SK-N-SH (cell line): ENCODE data around the gene ARHGEF1. TPM values are rescaled to one million over a fixed set of nuclear protein-coding genes. Genes with fewer than 3 reads are reported as not detected.

ENCODE experiments used
- CTCF ChIA-PET: fragments of 300-600, 350-600 bp; formaldehyde crosslinking; extraction: SDS; loops from one replicate; lab custom pipeline; 2021; lab: Yijun Ruan, JAX
- POLR2A ChIA-PET: fragments of 350-600 bp; sonication (Branson Sonifier 250); formaldehyde crosslinking; extraction: SDS; loops from one replicate; lab custom pipeline; 2020; ENCODE audit warnings: antibody characterized with exemption, inconsistent platforms; lab: Yijun Ruan, JAX
- DNase-seq: peaks from one replicate; pipeline ENCODE4 v3.0.0; 2012
- H2AFZ ChIP-seq: fragments of 200-600 bp; sonication (generic); 2 replicates; pipeline ENCODE4 v1.8.1; 2016; ENCODE audit warnings: antibody characterized with exemption, mild to moderate bottlenecking, low read depth
- H3F3A ChIP-seq: fragments of 200-600 bp; sonication (generic); replicated peaks from 2 replicates; pipeline ENCODE3; 2016; ENCODE audit warnings: antibody characterized with exemption, mild to moderate bottlenecking; ENCODE audit not compliant: insufficient read depth
- H3K27ac ChIP-seq, 2 experiments: fragments of 200-500 bp in 1 of 2; fragments of 200-600 bp in 1 of 2; sonication (Bioruptor generic) in 1 of 2; sonication (generic), shearing (Covaris generic) in 1 of 2; 2 replicates each; pipeline versions ENCODE4 v1.5.1 to v1.6.1; 2014 to 2016; ENCODE audit warnings: low read depth in 2 of 2, inconsistent platforms in 1 of 2, low read length in 1 of 2, mild to moderate bottlenecking in 1 of 2, mixed read lengths in 1 of 2
- H3K27me3 ChIP-seq: fragments of 200-600 bp; sonication (generic), shearing (Covaris generic); 2 replicates; pipeline ENCODE4 v1.6.1; 2016; ENCODE audit warnings: mixed run types; ENCODE audit not compliant: insufficient read depth
- H3K36me3 ChIP-seq, 2 experiments: fragments of 200-500 bp in 1 of 2; fragments of 200-600 bp in 1 of 2; sonication (Bioruptor generic) in 1 of 2; sonication (generic) in 1 of 2; replicated peaks in 1 of 2; 2 replicates each; pipeline versions ENCODE3 to v1.5.1; 2014 to 2016; ENCODE audit warnings: low read length in 1 of 2, mild to moderate bottlenecking in 1 of 2; ENCODE audit not compliant: insufficient read depth in 2 of 2, control insufficient read depth in 1 of 2
- H3K4me1 ChIP-seq, 2 experiments: fragments of 200-500 bp in 1 of 2; fragments of 200-600 bp in 1 of 2; sonication (Bioruptor generic) in 1 of 2; sonication (generic), shearing (Covaris generic) in 1 of 2; 2 replicates each; pipeline versions ENCODE4 v1.5.1 to v1.6.1; 2014 to 2016; ENCODE audit warnings: low read depth in 1 of 2, low read length in 1 of 2, mixed run types in 1 of 2; ENCODE audit not compliant: insufficient read depth in 2 of 2, control insufficient read depth in 1 of 2
- H3K4me2 ChIP-seq: fragments of 200-600 bp; sonication (generic), shearing (Covaris generic); 2 replicates; pipeline ENCODE4 v1.6.1; 2017; ENCODE audit warnings: mixed run types
- H3K4me3 ChIP-seq, 2 experiments: fragments of 200-500 bp in 1 of 2; fragments of 200-600 bp in 1 of 2; sonication (Bioruptor generic) in 1 of 2; sonication (generic), shearing (Covaris generic) in 1 of 2; 2 replicates each; pipeline versions ENCODE4 v1.5.1 to v1.8.1; 2014 to 2016; ENCODE audit warnings: low read depth in 2 of 2, inconsistent platforms in 1 of 2, low read length in 1 of 2, mild to moderate bottlenecking in 1 of 2, mixed read lengths in 1 of 2, moderate library complexity in 1 of 2
- H3K79me2 ChIP-seq: fragments of 200-600 bp; sonication (generic); 2 replicates; pipeline ENCODE4 v1.8.1; 2017; ENCODE audit warnings: mild to moderate bottlenecking; ENCODE audit not compliant: insufficient read depth
- H3K9ac ChIP-seq: fragments of 200-600 bp; sonication (generic); 2 replicates; pipeline ENCODE4 v1.6.1; 2017; ENCODE audit warnings: mixed run types
- H3K9me2 ChIP-seq: fragments of 200-600 bp; sonication (generic); 2 replicates; pipeline ENCODE4 v1.6.1; 2017; ENCODE audit warnings: mixed run types
- H3K9me3 ChIP-seq: fragments of 200-600 bp; sonication (generic); 2 replicates; pipeline ENCODE4 v1.6.1; 2017; ENCODE audit warnings: mixed run types, mild to moderate bottlenecking, moderate library complexity
- H4K20me1 ChIP-seq: fragments of 200-600 bp; sonication (generic); 2 replicates; pipeline ENCODE4 v1.6.1; 2017; ENCODE audit warnings: mild to moderate bottlenecking, mixed run types; ENCODE audit not compliant: insufficient read depth
- FOXM1 ChIP-seq: IDR thresholded peaks from 2 replicates; pipeline ENCODE4 v1.4.0; 2012; ENCODE audit warnings: low read depth, mild to moderate bottlenecking
- MEF2A ChIP-seq: IDR thresholded peaks from 2 replicates; pipeline ENCODE4 v1.4.0; 2012; ENCODE audit warnings: low read depth, borderline replicate concordance
- NRF1 ChIP-seq: IDR thresholded peaks from 2 replicates; pipeline ENCODE4 v1.6.1; 2012; ENCODE audit warnings: low read depth, mild to moderate bottlenecking, low read length
- RAD21 ChIP-seq: IDR thresholded peaks from 2 replicates; pipeline ENCODE4 v1.6.1; 2012; ENCODE audit warnings: mild to moderate bottlenecking, low read length
- RCOR1 ChIP-seq: fragments of 150-350 bp; IDR thresholded peaks from 2 replicates; pipeline ENCODE4 v1.6.1; 2017; ENCODE audit warnings: antibody characterized with exemption, low read length
- TCF12 ChIP-seq: IDR thresholded peaks from 2 replicates; pipeline ENCODE4 v1.4.0; 2012
- WGBS: methylation state at CpG from one replicate; pipeline ENCODE4 v1.1.6; 2017; ENCODE audit warnings: low lambda C conversion rate; 5-methylcytosine and 5-hydroxymethylcytosine counted together
- polyA plus RNA-seq, 3 experiments: library from polyadenylated mRNA; depleted of rRNA; stranded (reverse); fragments of >200 nt; gene quantifications; 2 replicates each; pipeline ENCODE4 v1.2.3, GENCODE V29; 2012
- TF ChIP-seq, protein P1 (sequence below): IDR thresholded peaks from 2 replicates; pipeline ENCODE4; 2012
- TF ChIP-seq, protein P2 (sequence below): IDR thresholded peaks from 2 replicates; pipeline ENCODE4 v1.4.0; 2012; ENCODE audit warnings: low read depth, borderline replicate concordance
- TF ChIP-seq, protein P3 (sequence below): fragments of 200-600 bp; sonication (generic); IDR thresholded peaks from 2 replicates; pipeline ENCODE4 v1.6.1; 2017; ENCODE audit warnings: antibody characterized with exemption, mild to moderate bottlenecking, moderate library complexity
- TF ChIP-seq, protein P4 (sequence below): IDR thresholded peaks from 2 replicates; pipeline ENCODE4 v1.4.0; 2012; ENCODE audit warnings: low read depth, borderline replicate concordance

The ARHGEF1 gene
- polyA plus RNA-seq, 1 of the 3 experiments (the other 2 are of a cell fraction): 102 TPM

DNA sequence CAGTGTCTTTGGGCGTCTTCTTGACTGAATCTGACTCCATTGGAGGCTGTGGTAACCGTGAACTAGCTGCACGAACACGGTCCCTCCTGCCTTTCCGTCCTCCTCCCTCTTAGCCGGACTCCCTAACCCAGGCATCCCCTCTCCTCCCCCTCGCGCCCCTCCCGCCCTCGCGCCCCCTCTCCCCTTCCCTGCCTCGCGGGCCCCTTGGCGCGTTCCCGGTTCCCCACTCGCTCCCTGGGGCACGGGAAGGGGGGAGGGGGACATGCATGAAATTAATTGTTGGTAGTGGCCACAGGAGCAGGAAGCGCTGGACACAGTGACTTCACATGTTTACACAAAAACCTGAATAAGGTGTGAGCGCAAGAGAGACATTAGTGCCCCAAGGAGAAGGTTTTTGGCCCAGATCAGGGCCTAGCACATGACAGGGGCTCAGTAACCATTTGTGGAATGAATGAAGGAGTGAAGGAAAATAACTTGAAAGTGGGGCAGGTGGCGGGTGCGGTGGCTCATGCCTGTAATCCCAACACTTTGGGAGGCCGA, 37.9 kb upstream of the ARHGEF1 start:
- H3K36me3 ChIP-seq: no peaks in the 10 kb centered on the region
- ChIA-PET POLR2A (no interaction called here), CTCF (interaction anchor here (2.0 kb wide), 1 partner anchor 10 kb away, joined by 10 read pairs; no protein-coding TSS in a partner anchor)
- no peak overlapping the region for H2AFZ ChIP-seq
- H3K27me3 ChIP-seq: peaks cover 22% of the 10 kb centered on the region
- no peaks in the 10 kb centered on the region for H3F3A ChIP-seq
- no peak overlapping the region for H3K4me2 ChIP-seq
- no peak overlapping the region for H3K9ac ChIP-seq
- H3K9me3 ChIP-seq: no peaks in the 10 kb centered on the region
- no peaks in the 10 kb centered on the region for H3K79me2 ChIP-seq
- no peak overlapping the region for H3K27ac ChIP-seq
- no peaks in the 10 kb centered on the region for H4K20me1 ChIP-seq
- WGBS: 71% methylated on average over 22 of the region's 23 CpGs
- no peaks in the 10 kb centered on the region for H3K9me2 ChIP-seq
- H3K4me1 ChIP-seq: no peaks in the 10 kb centered on the region
- TF ChIP-seq, protein P1, sequence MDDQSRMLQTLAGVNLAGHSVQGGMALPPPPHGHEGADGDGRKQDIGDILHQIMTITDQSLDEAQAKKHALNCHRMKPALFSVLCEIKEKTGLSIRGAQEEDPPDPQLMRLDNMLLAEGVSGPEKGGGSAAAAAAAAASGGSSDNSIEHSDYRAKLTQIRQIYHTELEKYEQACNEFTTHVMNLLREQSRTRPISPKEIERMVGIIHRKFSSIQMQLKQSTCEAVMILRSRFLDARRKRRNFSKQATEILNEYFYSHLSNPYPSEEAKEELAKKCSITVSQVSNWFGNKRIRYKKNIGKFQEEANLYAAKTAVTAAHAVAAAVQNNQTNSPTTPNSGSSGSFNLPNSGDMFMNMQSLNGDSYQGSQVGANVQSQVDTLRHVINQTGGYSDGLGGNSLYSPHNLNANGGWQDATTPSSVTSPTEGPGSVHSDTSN: no peak
- no peak for TF ChIP-seq MEF2A
- TF ChIP-seq FOXM1: no peak
- no peak for TF ChIP-seq RAD21
- no peak for TF ChIP-seq NRF1
- TF ChIP-seq, protein P2, sequence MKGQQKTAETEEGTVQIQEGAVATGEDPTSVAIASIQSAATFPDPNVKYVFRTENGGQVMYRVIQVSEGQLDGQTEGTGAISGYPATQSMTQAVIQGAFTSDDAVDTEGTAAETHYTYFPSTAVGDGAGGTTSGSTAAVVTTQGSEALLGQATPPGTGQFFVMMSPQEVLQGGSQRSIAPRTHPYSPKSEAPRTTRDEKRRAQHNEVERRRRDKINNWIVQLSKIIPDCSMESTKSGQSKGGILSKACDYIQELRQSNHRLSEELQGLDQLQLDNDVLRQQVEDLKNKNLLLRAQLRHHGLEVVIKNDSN: no peak
- TF ChIP-seq, protein P3, sequence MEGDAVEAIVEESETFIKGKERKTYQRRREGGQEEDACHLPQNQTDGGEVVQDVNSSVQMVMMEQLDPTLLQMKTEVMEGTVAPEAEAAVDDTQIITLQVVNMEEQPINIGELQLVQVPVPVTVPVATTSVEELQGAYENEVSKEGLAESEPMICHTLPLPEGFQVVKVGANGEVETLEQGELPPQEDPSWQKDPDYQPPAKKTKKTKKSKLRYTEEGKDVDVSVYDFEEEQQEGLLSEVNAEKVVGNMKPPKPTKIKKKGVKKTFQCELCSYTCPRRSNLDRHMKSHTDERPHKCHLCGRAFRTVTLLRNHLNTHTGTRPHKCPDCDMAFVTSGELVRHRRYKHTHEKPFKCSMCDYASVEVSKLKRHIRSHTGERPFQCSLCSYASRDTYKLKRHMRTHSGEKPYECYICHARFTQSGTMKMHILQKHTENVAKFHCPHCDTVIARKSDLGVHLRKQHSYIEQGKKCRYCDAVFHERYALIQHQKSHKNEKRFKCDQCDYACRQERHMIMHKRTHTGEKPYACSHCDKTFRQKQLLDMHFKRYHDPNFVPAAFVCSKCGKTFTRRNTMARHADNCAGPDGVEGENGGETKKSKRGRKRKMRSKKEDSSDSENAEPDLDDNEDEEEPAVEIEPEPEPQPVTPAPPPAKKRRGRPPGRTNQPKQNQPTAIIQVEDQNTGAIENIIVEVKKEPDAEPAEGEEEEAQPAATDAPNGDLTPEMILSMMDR: no peak
- no peak overlapping the region for H3K4me3 ChIP-seq
- no peak for DNase-seq

DNA sequence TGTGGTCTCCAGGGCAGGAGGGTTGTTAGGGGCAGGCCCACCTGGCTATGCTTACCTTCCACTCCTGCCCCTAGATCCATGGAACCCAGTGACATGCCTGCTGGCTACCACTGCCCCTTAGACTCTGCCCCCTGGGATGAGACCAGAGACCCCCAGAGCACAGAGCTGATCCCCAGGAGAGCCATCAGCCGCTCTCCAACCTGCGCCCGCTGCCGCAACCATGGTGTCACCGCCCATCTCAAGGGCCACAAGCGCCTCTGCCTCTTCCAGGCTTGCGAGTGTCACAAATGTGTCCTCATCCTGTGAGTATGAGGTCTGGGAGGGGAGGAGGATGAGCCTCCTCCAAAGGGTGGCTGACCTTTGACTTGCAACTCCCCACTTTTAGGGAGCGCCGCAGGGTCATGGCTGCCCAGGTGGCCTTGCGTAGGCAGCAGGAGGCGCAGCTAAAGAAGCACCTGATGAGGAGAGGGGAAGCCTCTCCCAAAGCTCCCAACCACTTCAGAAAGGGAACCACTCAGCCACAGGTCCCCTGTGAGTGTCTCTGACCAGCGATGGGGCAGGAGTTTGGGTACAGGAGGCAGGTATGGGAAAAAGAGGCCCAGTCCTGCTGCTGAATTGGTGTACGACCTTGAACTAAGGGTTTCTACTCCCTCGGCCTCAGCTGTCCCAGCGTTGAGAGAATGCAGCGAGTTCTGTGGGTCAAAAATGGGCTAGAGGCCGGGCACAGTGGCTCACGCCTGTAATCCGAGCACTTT, 35.5 kb upstream of the ARHGEF1 start:
- no peak overlapping the region for H3K4me2 ChIP-seq
- TF ChIP-seq, protein P2: no peak
- TF ChIP-seq, protein P1: no peak
- no peak for TF ChIP-seq TCF12
- TF ChIP-seq RCOR1: no peak
- TF ChIP-seq, protein P3: no peak
- TF ChIP-seq RAD21: no peak
- TF ChIP-seq, protein P4, sequence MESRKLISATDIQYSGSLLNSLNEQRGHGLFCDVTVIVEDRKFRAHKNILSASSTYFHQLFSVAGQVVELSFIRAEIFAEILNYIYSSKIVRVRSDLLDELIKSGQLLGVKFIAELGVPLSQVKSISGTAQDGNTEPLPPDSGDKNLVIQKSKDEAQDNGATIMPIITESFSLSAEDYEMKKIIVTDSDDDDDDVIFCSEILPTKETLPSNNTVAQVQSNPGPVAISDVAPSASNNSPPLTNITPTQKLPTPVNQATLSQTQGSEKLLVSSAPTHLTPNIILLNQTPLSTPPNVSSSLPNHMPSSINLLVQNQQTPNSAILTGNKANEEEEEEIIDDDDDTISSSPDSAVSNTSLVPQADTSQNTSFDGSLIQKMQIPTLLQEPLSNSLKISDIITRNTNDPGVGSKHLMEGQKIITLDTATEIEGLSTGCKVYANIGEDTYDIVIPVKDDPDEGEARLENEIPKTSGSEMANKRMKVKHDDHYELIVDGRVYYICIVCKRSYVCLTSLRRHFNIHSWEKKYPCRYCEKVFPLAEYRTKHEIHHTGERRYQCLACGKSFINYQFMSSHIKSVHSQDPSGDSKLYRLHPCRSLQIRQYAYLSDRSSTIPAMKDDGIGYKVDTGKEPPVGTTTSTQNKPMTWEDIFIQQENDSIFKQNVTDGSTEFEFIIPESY: no peak

More for the DNA sequence above, 35.5 kb upstream of the ARHGEF1 start:
- Histone ChIP-seq H3K79me2 (no peaks in the 10 kb centered on the region), H4K20me1 (no peaks in the 10 kb centered on the region), H3K4me3 (no peak overlapping the region), H2AFZ (no peak overlapping the region), H3K36me3 (no peaks in the 10 kb centered on the region), H3F3A (no peaks in the 10 kb centered on the region), H3K9ac (no peak overlapping the region), H3K27ac (no peak overlapping the region), H3K27me3 (peaks cover 39% of the 10 kb centered on the region), H3K9me3 (no peaks in the 10 kb centered on the region), H3K4me1 (no peaks in the 10 kb centered on the region), H3K9me2 (no peaks in the 10 kb centered on the region)
- ChIA-PET CTCF (interaction anchor here (0.9 to 1.5 kb wide), 3 partner anchors 12 to 52 kb away, joined by 3 read pairs; no protein-coding TSS in a partner anchor), POLR2A (no interaction called here)
- no peak for DNase-seq
- WGBS: 64% methylated on average over 19 of the region's 19 CpGs
